ENCODE results near the gene SLC25A19. TPM values are rescaled to one million over a fixed set of nuclear protein-coding genes. Genes with fewer than 3 reads are reported as not detected.

The SLC25A19 gene
- total RNA-seq, 1 experiment from 2014 or later, result 29.0 TPM

DNA sequence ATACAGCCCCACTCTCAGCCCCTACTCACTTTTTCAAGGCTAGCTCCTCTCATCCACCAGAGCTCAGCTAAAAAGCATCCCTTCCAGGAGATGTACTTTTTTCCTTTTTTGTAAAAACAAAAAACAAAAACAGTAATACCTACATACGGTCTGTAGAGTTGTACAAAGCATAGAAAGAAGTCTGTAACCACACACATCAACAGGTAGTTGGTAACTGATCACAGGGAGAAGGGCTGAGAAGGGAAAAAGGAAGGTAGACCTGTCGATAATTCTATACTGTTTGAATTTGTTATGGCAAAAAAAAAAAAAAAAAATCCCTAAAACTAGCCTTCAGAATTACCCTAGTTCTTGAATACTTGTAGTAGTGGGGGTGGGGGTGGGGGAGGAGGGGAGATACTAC lies 874 bp downstream of the SLC25A19 start:
- ATAC-seq, result no peak
- ChIA-PET POLR2A (interaction anchor here (0.5 to 1.7 kb wide), 2 partner anchors 11 to 18 kb away, joined by 3 to 9 read pairs; partner anchors contain the start of gene MIF4GD), CTCF (interaction anchor here (2.4 kb wide), 1 partner anchor 18 kb away, joined by 11 read pairs; the partner anchor contains the start of gene MIF4GD)
- no peak for DNase-seq (ENCODE audit: low read depth, low spot score)
- Histone ChIP-seq H3K36me3 (ENCODE audit: control insufficient read depth, insufficient read depth, low read length) (peaks cover 2% of the 10 kb centered on the region; the same call in 1 of the 2 replicates), H3K27me3 (ENCODE audit: control insufficient read depth, insufficient read depth, low read length) (no peaks in the 10 kb centered on the region), H3K4me1 (ENCODE audit: control insufficient read depth, insufficient read depth, low read length) (peaks cover 5% of the 10 kb centered on the region), H3K4me3 (ENCODE audit: low read depth in 2 of 2, low read length in 2 of 2) (peak overlapping the region; percentile 77 to 93), H3K27ac (ENCODE audit: low read length) (peak overlapping the region; percentile 82), H3K9me3 (ENCODE audit: control insufficient read depth, insufficient read depth, low read depth, low read length) (no peaks in the 10 kb centered on the region)
- in situ Hi-C loops (cut with HindIII; ENCODE audit: low pct_unique_long_range_greater_than_20kb, low sequenced_read_pairs) (no loop called here), intact Hi-C loops (cut with micrococcal nuclease; ENCODE audit: unreplicated experiment) (no loop called here)
- TF ChIP-seq, protein P1, sequence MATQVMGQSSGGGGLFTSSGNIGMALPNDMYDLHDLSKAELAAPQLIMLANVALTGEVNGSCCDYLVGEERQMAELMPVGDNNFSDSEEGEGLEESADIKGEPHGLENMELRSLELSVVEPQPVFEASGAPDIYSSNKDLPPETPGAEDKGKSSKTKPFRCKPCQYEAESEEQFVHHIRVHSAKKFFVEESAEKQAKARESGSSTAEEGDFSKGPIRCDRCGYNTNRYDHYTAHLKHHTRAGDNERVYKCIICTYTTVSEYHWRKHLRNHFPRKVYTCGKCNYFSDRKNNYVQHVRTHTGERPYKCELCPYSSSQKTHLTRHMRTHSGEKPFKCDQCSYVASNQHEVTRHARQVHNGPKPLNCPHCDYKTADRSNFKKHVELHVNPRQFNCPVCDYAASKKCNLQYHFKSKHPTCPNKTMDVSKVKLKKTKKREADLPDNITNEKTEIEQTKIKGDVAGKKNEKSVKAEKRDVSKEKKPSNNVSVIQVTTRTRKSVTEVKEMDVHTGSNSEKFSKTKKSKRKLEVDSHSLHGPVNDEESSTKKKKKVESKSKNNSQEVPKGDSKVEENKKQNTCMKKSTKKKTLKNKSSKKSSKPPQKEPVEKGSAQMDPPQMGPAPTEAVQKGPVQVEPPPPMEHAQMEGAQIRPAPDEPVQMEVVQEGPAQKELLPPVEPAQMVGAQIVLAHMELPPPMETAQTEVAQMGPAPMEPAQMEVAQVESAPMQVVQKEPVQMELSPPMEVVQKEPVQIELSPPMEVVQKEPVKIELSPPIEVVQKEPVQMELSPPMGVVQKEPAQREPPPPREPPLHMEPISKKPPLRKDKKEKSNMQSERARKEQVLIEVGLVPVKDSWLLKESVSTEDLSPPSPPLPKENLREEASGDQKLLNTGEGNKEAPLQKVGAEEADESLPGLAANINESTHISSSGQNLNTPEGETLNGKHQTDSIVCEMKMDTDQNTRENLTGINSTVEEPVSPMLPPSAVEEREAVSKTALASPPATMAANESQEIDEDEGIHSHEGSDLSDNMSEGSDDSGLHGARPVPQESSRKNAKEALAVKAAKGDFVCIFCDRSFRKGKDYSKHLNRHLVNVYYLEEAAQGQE (IDR thresholded peaks at IDR 0.05; ENCODE audit: insufficient read depth in 1 of 2, low read depth in 2 of 2, low read length in 1 of 2), result no peak
- TF ChIP-seq, protein P2, sequence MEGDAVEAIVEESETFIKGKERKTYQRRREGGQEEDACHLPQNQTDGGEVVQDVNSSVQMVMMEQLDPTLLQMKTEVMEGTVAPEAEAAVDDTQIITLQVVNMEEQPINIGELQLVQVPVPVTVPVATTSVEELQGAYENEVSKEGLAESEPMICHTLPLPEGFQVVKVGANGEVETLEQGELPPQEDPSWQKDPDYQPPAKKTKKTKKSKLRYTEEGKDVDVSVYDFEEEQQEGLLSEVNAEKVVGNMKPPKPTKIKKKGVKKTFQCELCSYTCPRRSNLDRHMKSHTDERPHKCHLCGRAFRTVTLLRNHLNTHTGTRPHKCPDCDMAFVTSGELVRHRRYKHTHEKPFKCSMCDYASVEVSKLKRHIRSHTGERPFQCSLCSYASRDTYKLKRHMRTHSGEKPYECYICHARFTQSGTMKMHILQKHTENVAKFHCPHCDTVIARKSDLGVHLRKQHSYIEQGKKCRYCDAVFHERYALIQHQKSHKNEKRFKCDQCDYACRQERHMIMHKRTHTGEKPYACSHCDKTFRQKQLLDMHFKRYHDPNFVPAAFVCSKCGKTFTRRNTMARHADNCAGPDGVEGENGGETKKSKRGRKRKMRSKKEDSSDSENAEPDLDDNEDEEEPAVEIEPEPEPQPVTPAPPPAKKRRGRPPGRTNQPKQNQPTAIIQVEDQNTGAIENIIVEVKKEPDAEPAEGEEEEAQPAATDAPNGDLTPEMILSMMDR (IDR thresholded peaks at IDR 0.05), result no peak
- TF ChIP-seq TCF7L2 (IDR thresholded peaks at IDR 0.05; ENCODE audit: low read depth, low read length), result no peak
- TF ChIP-seq SIN3A (IDR thresholded peaks at IDR 0.05; ENCODE audit: borderline replicate concordance, insufficient read depth, low read depth, low read length), result no peak
- no peak for TF ChIP-seq POLR2AphosphoS5 (IDR thresholded peaks at IDR 0.05; ENCODE audit: low read depth, low read length)
- BruUV-seq (replicated peaks), result no TSS peak

DNA sequence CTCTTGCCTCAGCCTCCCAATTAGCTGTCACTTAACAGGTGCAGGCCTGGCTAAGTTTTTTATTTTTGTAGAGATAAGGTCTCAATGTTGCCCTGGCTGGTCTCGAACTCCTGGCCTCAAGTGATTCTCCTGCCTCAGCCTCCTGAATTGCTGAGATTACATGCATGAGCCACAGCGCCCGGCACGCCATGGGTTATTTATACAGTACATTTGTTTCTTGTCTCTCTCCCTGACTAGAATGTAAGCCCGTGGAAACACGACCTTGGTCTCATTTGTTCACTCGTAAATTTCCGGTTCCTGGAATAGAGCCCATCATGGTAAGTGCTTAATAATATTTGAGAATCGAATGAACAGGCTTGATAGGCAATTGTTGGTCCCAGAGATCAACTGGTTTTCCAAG lies 2.0 kb downstream of the SLC25A19 start:
- Histone ChIP-seq H3K27me3 (ENCODE audit: control insufficient read depth, insufficient read depth, low read length) (no peaks in the 10 kb centered on the region), H3K9me3 (ENCODE audit: control insufficient read depth, insufficient read depth, low read depth, low read length) (no peaks in the 10 kb centered on the region), H3K36me3 (ENCODE audit: control insufficient read depth, insufficient read depth, low read length) (peaks cover 2% of the 10 kb centered on the region; the same call in 1 of the 2 replicates), H3K4me3 (ENCODE audit: low read depth in 2 of 2, low read length in 2 of 2) (no peak overlapping the region), H3K4me1 (ENCODE audit: control insufficient read depth, insufficient read depth, low read length) (peaks cover 5% of the 10 kb centered on the region), H3K27ac (ENCODE audit: low read length) (no peak overlapping the region)
- ChIA-PET POLR2A (no interaction called here), CTCF (no interaction called here)
- ATAC-seq (no peak), DNase-seq (ENCODE audit: low read depth, low spot score) (no peak)
- intact Hi-C loops (cut with micrococcal nuclease; ENCODE audit: unreplicated experiment), result no loop called here
- in situ Hi-C loops (cut with HindIII; ENCODE audit: low pct_unique_long_range_greater_than_20kb, low sequenced_read_pairs), result no loop called here
- no TSS peak for BruUV-seq (replicated peaks)
- TF ChIP-seq SIN3A (IDR thresholded peaks at IDR 0.05; ENCODE audit: borderline replicate concordance, insufficient read depth, low read depth, low read length), result no peak
- no peak for TF ChIP-seq TCF7L2 (IDR thresholded peaks at IDR 0.05; ENCODE audit: low read depth, low read length)
- TF ChIP-seq, protein P2 (IDR thresholded peaks at IDR 0.05), result no peak
- no peak for TF ChIP-seq POLR2AphosphoS5 (IDR thresholded peaks at IDR 0.05; ENCODE audit: low read depth, low read length)
- TF ChIP-seq, protein P1 (IDR thresholded peaks at IDR 0.05; ENCODE audit: insufficient read depth in 1 of 2, low read depth in 2 of 2, low read length in 1 of 2), result no peak
